ENCODE results near the gene CABLES2. TPM values are rescaled to one million over a fixed set of nuclear protein-coding genes. Genes with fewer than 3 reads are reported as not detected.

CABLES2 gene
- total RNA-seq, 1 donor from 2014 or later, result 1.0 TPM

GRCh38 chr20:62339647-62340062, 67.4 kb downstream of the CABLES2 start:
- Histone ChIP-seq H3K36me3 (ENCODE audit: control insufficient read depth in 3 of 3, insufficient read depth in 3 of 3, low read length in 3 of 3) (peaks cover 15 to 17% (median 17%) of the 10 kb centered on the region in 3 donors), H3K4me1 (ENCODE audit: control insufficient read depth in 3 of 3, insufficient read depth in 3 of 3, low read length in 3 of 3) (no peaks in the 10 kb centered on the region), H3K9me3 (ENCODE audit: control insufficient read depth in 3 of 3, low read length in 3 of 3) (no peaks in the 10 kb centered on the region), H3K27me3 (ENCODE audit: control insufficient read depth in 3 of 3, insufficient read depth in 3 of 3, low read length in 3 of 3) (no peaks in the 10 kb centered on the region), H3K27ac (ENCODE audit: low read depth, low read length) (no peak overlapping the region), H3K4me3 (ENCODE audit: low read length in 3 of 3) (no peak overlapping the region), H3K9ac (ENCODE audit: low read depth in 1 of 3, low read length in 3 of 3) (no peak overlapping the region)

Other genes starting within 250 kb of the CABLES2 start
- gene MTG2, start 224.3 kb downstream of the CABLES2 start, total RNA-seq, result 10.4 TPM
- gene HRH3, start 187.0 kb downstream of the CABLES2 start, total RNA-seq, result 0.52 TPM
- gene OSBPL2, start 168.8 kb downstream of the CABLES2 start, total RNA-seq, result 26.6 TPM
- 41.8 TPM for gene ADRM1, start 104.3 kb downstream of the CABLES2 start, total RNA-seq
- gene LAMA5, start 40.0 kb downstream of the CABLES2 start, total RNA-seq, result 14.1 TPM
- gene RPS21, start 20.2 kb downstream of the CABLES2 start, total RNA-seq, result 1,418 TPM
- gene RBBP8NL, start 20.3 kb upstream of the CABLES2 start, total RNA-seq, result not detected
- 0.52 TPM for gene GATA5, start 68.7 kb upstream of the CABLES2 start, total RNA-seq
- gene SLCO4A1, start 235.2 kb upstream of the CABLES2 start, total RNA-seq, result not detected

Measured in skeletal muscle tissue (tissue), 4 donors.